ENCODE results near the gene OSGIN1.

The OSGIN1 gene

GRCh38 chr16:83974475-83974874 lies 21.4 kb downstream of the OSGIN1 start:
- no peaks in the 10 kb centered on the region for H3K79me2 ChIP-seq (ENCODE audit: insufficient read depth, low read length)
- H3K4me3 ChIP-seq (ENCODE audit: low read depth in 1 of 2, low read length in 2 of 2), result no peak overlapping the region
- DNase-seq, result no peak
- no peak for ATAC-seq (ENCODE audit: insufficient read depth, low read depth)
- no peak overlapping the region for H2AFZ ChIP-seq (ENCODE audit: low read depth, low read length)
- H3K4me2 ChIP-seq (ENCODE audit: insufficient read depth, low read length), result no peak overlapping the region
- TF ChIP-seq EZH2 (IDR thresholded peaks at IDR 0.05; ENCODE audit: borderline replicate concordance, low read depth, low read length, severe bottlenecking) (no peak), CTCF (IDR thresholded peaks at IDR 0.05; ENCODE audit: borderline replicate concordance, extremely low read depth, low read length, poor library complexity, severe bottlenecking) (no peak)
- no peak overlapping the region for H3K9ac ChIP-seq (ENCODE audit: low read depth, low read length)
- no peak overlapping the region for H3K27ac ChIP-seq (ENCODE audit: low read length)
- no peaks in the 10 kb centered on the region for H3K27me3 ChIP-seq (ENCODE audit: insufficient read depth, low read length, poor library complexity)
- H3K4me1 ChIP-seq (ENCODE audit: insufficient read depth, low read length), result no peaks in the 10 kb centered on the region
- no peaks in the 10 kb centered on the region; the same call in 1 of the 2 replicates for H4K20me1 ChIP-seq (ENCODE audit: insufficient read depth, low read length)
- H3K9me3 ChIP-seq (ENCODE audit: insufficient read depth, low read length, severe bottlenecking), result peaks cover 5% of the 10 kb centered on the region
- no peaks in the 10 kb centered on the region for H3K36me3 ChIP-seq (ENCODE audit: insufficient read depth, low read length)

GRCh38 chr16:83975590-83976260 lies 22.7 kb downstream of the OSGIN1 start:
- ATAC-seq (ENCODE audit: insufficient read depth, low read depth) (no peak), DNase-seq (no peak)
- Histone ChIP-seq H3K4me1 (ENCODE audit: insufficient read depth, low read length) (no peaks in the 10 kb centered on the region), H3K4me3 (ENCODE audit: low read depth in 1 of 2, low read length in 2 of 2) (no peak overlapping the region), H3K27ac (ENCODE audit: low read length) (no peak overlapping the region), H3K27me3 (ENCODE audit: insufficient read depth, low read length, poor library complexity) (no peaks in the 10 kb centered on the region), H4K20me1 (ENCODE audit: insufficient read depth, low read length) (no peaks in the 10 kb centered on the region; the same call in 1 of the 2 replicates), H3K9ac (ENCODE audit: low read depth, low read length) (no peak overlapping the region), H3K4me2 (ENCODE audit: insufficient read depth, low read length) (no peak overlapping the region), H2AFZ (ENCODE audit: low read depth, low read length) (no peak overlapping the region), H3K36me3 (ENCODE audit: insufficient read depth, low read length) (no peaks in the 10 kb centered on the region), H3K9me3 (ENCODE audit: insufficient read depth, low read length, severe bottlenecking) (peaks cover 5% of the 10 kb centered on the region), H3K79me2 (ENCODE audit: insufficient read depth, low read length) (no peaks in the 10 kb centered on the region)
- TF ChIP-seq EZH2 (IDR thresholded peaks at IDR 0.05; ENCODE audit: borderline replicate concordance, low read depth, low read length, severe bottlenecking) (no peak), CTCF (IDR thresholded peaks at IDR 0.05; ENCODE audit: borderline replicate concordance, extremely low read depth, low read length, poor library complexity, severe bottlenecking) (no peak)

GRCh38 chr16:83977056-83977815 lies 24.2 kb downstream of the OSGIN1 start:
- no peak overlapping the region for H3K9ac ChIP-seq (ENCODE audit: low read depth, low read length)
- no peak overlapping the region for H2AFZ ChIP-seq (ENCODE audit: low read depth, low read length)
- H3K4me2 ChIP-seq (ENCODE audit: insufficient read depth, low read length), result no peak overlapping the region
- no peaks in the 10 kb centered on the region; the same call in 1 of the 2 replicates for H4K20me1 ChIP-seq (ENCODE audit: insufficient read depth, low read length)
- no peak overlapping the region for H3K4me3 ChIP-seq (ENCODE audit: low read depth in 1 of 2, low read length in 2 of 2)
- H3K4me1 ChIP-seq (ENCODE audit: insufficient read depth, low read length), result no peaks in the 10 kb centered on the region
- ATAC-seq (ENCODE audit: insufficient read depth, low read depth), result no peak
- no peak overlapping the region for H3K27ac ChIP-seq (ENCODE audit: low read length)
- TF ChIP-seq CTCF (IDR thresholded peaks at IDR 0.05; ENCODE audit: borderline replicate concordance, extremely low read depth, low read length, poor library complexity, severe bottlenecking) (no peak), EZH2 (IDR thresholded peaks at IDR 0.05; ENCODE audit: borderline replicate concordance, low read depth, low read length, severe bottlenecking) (no peak)
- H3K36me3 ChIP-seq (ENCODE audit: insufficient read depth, low read length), result no peaks in the 10 kb centered on the region
- no peak for DNase-seq
- no peaks in the 10 kb centered on the region for H3K27me3 ChIP-seq (ENCODE audit: insufficient read depth, low read length, poor library complexity)
- no peaks in the 10 kb centered on the region for H3K79me2 ChIP-seq (ENCODE audit: insufficient read depth, low read length)
- peaks cover 5% of the 10 kb centered on the region for H3K9me3 ChIP-seq (ENCODE audit: insufficient read depth, low read length, severe bottlenecking)
